Left lung (tissue), 10 donors: ENCODE measurements around the gene SOX6. TPM values are rescaled to one million over a fixed set of nuclear protein-coding genes. Genes with fewer than 3 reads are reported as not detected.

Source experiments
- ATAC-seq: fragments of 200-7000 bp; cut with Tn5 transposase; one replicate; pipeline ENCODE4 v1.9.1; 2020; ENCODE audit warnings: moderate library complexity
- DNase-seq, 4 donors: peaks; one replicate each; pipeline ENCODE4 v3.0.0-alpha.2; 2013 to 2020
- H3K27ac ChIP-seq, 2 donors: fragments of 200-600 bp; sonication (generic) in 1 of 2; one replicate each; pipeline versions ENCODE4 v1.5.0 to v1.8.0; 2020 to 2021
- H3K27me3 ChIP-seq, 2 donors: fragments of 200-600 bp; sonication (generic) in 1 of 2; one replicate each; pipeline versions ENCODE4 v1.5.0 to v1.8.0; 2020 to 2021
- H3K36me3 ChIP-seq, 2 donors: fragments of 200-600 bp; sonication (generic) in 1 of 2; one replicate each; pipeline versions ENCODE4 v1.5.0 to v1.8.0; 2020 to 2021
- H3K4me1 ChIP-seq, 2 donors: fragments of 200-600 bp; one replicate each; pipeline ENCODE4 v1.8.0; 2021
- H3K4me3 ChIP-seq, 2 donors: fragments of 200-600 bp; sonication (generic) in 1 of 2; one replicate each; pipeline versions ENCODE4 v1.5.0 to v1.8.0; 2020 to 2021; ENCODE audit warnings: mild to moderate bottlenecking in 1 of 2
- H3K9me3 ChIP-seq, 2 donors: fragments of 200-600 bp; sonication (generic) in 1 of 2; one replicate each; pipeline versions ENCODE4 v1.5.0 to v1.8.0; 2020 to 2021
- intact Hi-C, 2 donors: fragments of 100-400 bp; cut with DNase I; formaldehyde crosslinking; loops; one replicate each; pipeline versions ENCODE4 v1.11.2 to v1.14.2; 2022
- polyA plus RNA-seq, 6 donors: library from polyadenylated mRNA; unstranded; fragments of 120-200 nt; gene quantifications; one replicate each; pipeline ENCODE4 v1.2.1, GENCODE V29; 2013; ENCODE audit not compliant: insufficient read length in 6 of 6
- total RNA-seq, 2 donors: library from RNA; stranded (reverse); fragmentation: NEBNext Ultra II Directional; extraction: Animal tissue kit (Norgen Biotek cat#: 25700); gene quantifications; one replicate each; pipeline ENCODE4 v1.2.1, GENCODE V29; 2021
- TF ChIP-seq, protein P1 (sequence below), 2 donors: fragments of 200-600 bp; sonication (generic) in 1 of 2; IDR thresholded peaks; one replicate each; pipeline versions ENCODE4 v1.5.0 to v1.8.0; 2021; ENCODE audit warnings: antibody characterized with exemption in 2 of 2
- donor health status: DM: no; HTN: yes; CAD: no.
- donor health status: DM: no; HTN: no; CAD: no.

Gene SOX6
- total and polyA plus RNA-seq, 8 donors = 4.7 to 20.5 (median 15.6) TPM

DNA sequence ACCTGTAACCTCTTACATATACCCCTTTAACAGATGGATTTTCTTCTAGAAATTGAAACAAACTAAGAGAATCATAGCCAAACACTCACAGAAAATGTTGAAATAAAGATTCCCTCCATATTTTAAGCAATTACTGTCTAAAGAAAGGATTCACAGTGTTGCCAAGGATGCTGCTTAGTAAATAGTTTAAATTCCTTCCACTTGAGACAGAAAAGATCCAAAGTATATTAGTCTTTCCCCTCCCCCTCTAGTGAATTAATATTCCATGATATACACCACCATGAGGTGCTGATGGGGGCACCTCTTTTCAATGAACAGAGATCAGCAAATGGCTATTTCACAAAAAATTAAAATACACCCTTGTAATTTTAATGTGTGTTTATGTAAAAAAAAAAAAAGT lies 186.8 kb downstream of the SOX6 start:
- intact Hi-C loops = no loop called here

DNA sequence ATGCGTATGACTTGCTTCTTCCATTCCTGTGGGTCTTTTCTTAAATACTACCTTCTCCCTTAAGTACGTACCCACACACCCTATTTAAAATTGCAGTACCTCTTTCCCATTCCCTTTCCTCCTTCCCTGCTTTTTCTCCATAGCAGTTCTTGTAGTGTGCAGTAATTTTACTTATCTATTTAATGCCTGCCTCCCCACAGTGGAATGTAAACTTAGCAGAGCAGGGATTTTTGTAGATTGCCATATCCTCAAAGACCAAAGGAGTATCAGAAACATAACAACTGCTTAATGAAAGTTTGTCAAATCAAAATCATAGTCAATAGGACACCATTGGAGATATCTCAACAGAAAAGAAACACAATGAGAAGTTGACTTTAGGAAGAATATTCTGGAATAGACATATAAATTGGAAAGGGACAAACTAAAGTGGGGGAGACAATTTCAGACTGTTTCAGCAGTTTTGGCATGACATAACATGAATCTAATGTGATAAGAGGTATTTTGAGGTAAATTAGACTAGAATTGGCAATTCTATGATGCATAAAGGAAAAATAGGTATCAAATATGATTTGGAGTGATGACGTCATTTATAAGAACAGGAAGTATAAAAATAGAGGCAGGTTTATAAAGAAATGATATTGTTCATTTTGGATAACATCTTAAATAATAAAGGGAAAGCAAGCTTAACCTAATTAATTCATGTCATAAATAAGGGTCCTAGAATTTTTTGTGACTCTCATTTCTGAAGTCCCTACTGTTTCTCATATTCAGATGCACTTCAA lies 188.4 kb downstream of the SOX6 start:
- Histone ChIP-seq H3K27me3 (no peaks in the 10 kb centered on the region), H3K9me3 (no peaks in the 10 kb centered on the region), H3K36me3 (no peaks in the 10 kb centered on the region), H3K4me3 (no peak overlapping the region), H3K27ac (no peak overlapping the region), H3K4me1 (no peaks in the 10 kb centered on the region)
- TF ChIP-seq, protein P1, sequence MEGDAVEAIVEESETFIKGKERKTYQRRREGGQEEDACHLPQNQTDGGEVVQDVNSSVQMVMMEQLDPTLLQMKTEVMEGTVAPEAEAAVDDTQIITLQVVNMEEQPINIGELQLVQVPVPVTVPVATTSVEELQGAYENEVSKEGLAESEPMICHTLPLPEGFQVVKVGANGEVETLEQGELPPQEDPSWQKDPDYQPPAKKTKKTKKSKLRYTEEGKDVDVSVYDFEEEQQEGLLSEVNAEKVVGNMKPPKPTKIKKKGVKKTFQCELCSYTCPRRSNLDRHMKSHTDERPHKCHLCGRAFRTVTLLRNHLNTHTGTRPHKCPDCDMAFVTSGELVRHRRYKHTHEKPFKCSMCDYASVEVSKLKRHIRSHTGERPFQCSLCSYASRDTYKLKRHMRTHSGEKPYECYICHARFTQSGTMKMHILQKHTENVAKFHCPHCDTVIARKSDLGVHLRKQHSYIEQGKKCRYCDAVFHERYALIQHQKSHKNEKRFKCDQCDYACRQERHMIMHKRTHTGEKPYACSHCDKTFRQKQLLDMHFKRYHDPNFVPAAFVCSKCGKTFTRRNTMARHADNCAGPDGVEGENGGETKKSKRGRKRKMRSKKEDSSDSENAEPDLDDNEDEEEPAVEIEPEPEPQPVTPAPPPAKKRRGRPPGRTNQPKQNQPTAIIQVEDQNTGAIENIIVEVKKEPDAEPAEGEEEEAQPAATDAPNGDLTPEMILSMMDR (IDR thresholded peaks at IDR 0.05) = no peak
- intact Hi-C loops = no loop called here
- DNase-seq = no peak
- no peak for ATAC-seq

More for the DNA sequence above, 186.8 kb downstream of the SOX6 start:
- H3K27me3 ChIP-seq = no peaks in the 10 kb centered on the region
- no peaks in the 10 kb centered on the region for H3K36me3 ChIP-seq
- no peak for ATAC-seq
- no peaks in the 10 kb centered on the region for H3K4me1 ChIP-seq
- no peak overlapping the region for H3K27ac ChIP-seq
- no peak overlapping the region for H3K4me3 ChIP-seq
- H3K9me3 ChIP-seq = no peaks in the 10 kb centered on the region
- TF ChIP-seq, protein P1 (IDR thresholded peaks at IDR 0.05) = no peak
- no peak for DNase-seq

DNA sequence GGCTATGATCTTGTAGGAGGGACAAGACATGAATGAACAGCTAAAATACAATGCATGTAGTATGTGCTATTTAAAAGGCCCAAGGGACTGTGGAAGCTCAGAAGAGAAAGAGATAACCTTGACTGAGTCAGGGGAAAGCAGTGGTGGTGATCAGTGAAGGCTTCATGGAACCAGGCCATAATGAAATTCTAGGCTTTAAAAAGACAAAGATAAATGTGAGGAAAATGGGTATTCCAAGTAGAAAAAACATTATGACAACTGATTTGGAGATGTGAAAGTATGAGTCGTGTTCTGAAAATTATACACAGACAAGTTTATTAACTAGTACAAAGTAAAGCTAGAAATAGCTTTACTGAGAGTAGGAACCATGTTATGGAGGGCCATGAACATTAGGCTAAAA lies 189.8 kb downstream of the SOX6 start:
- no peaks in the 10 kb centered on the region for H3K9me3 ChIP-seq
- intact Hi-C loops = no loop called here
- no peak for ATAC-seq
- H3K36me3 ChIP-seq = no peaks in the 10 kb centered on the region
- H3K4me3 ChIP-seq = no peak overlapping the region
- DNase-seq = no peak
- no peak overlapping the region for H3K27ac ChIP-seq
- TF ChIP-seq, protein P1 (IDR thresholded peaks at IDR 0.05) = no peak
- no peaks in the 10 kb centered on the region for H3K27me3 ChIP-seq
- H3K4me1 ChIP-seq = no peaks in the 10 kb centered on the region

DNA sequence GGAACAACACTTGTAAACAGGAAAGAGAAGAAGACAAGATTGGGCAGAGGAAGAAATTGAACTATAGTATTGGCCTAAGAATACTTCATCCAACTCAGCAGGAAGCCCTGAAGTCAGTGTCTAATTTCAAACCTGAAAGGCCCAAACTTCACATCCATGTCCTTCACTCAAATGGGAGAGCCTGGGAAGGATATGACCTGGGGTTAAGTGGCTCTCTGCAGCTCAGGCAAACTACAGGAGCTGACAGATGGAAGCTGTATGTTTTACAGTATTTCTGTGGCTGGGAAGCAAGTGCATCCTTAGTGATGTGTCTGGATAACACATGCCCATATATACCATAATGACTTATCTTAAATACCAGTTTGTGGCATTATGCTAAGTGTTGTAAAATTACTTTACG lies 196.2 kb downstream of the SOX6 start:
- Histone ChIP-seq H3K4me3 (no peak overlapping the region), H3K27ac (no peak overlapping the region), H3K4me1 (no peaks in the 10 kb centered on the region), H3K9me3 (no peaks in the 10 kb centered on the region), H3K36me3 (no peaks in the 10 kb centered on the region), H3K27me3 (no peaks in the 10 kb centered on the region)
- ATAC-seq (no peak), DNase-seq (no peak)
- TF ChIP-seq, protein P1 (IDR thresholded peaks at IDR 0.05) = no peak
- intact Hi-C loops = no loop called here

DNA sequence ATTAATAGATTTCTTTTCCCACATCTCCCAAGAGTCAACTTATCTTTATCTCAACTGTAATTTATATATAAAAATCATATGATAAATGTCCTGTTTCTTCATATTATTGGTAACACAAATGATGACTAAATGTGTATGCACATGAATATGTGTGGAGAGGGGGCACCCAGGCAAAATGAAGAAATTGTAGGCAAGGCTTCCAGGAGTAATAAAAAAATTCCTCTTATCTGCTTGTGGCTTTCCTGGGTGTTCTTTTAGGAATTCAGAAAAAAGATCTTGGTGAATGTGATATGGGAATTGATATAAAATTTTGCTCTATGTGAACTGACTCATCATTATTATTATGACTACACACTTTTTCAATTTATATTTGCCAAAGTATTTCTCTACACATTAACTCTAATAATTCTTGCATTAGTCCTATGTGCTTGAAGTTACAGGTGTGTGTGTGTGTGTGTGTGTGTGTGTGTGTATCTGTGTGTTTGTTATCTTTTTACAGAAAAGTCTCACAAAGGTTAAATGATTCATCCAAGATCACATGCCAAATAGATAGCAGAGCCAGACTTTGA lies 197.8 kb downstream of the SOX6 start:
- H3K4me1 ChIP-seq = no peaks in the 10 kb centered on the region
- no peaks in the 10 kb centered on the region for H3K36me3 ChIP-seq
- TF ChIP-seq, protein P1 (IDR thresholded peaks at IDR 0.05) = no peak
- DNase-seq (no peak), ATAC-seq (no peak)
- intact Hi-C loops = no loop called here
- no peaks in the 10 kb centered on the region for H3K9me3 ChIP-seq
- H3K27ac ChIP-seq = no peak overlapping the region
- H3K27me3 ChIP-seq = no peaks in the 10 kb centered on the region
- no peak overlapping the region for H3K4me3 ChIP-seq
